HepG2 (cell line): Measurements from ENCODE around the gene FAM222B. TPM values are rescaled to one million over a fixed set of nuclear protein-coding genes. Genes with fewer than 3 reads are reported as not detected.

ENCODE experiments used
- GABPB1 ChIP-seq: IDR thresholded peaks from 2 replicates; pipeline ENCODE4 v1.6.1; 2016; ENCODE audit warnings: mild to moderate bottlenecking, missing genetic modification reagents, moderate library complexity, missing compliant biosample characterization
- IRX3 ChIP-seq: sonication (generic); formaldehyde crosslinking; IDR thresholded peaks from 2 replicates; pipeline ENCODE4 v1.8.1; 2023; ENCODE audit warnings: mild to moderate bottlenecking, low read depth, missing genetic modification reagents, borderline replicate concordance
- ISX ChIP-seq: sonication (generic); formaldehyde crosslinking; conservative IDR thresholded peaks from 2 replicates; pipeline ENCODE4 v1.5.0; 2020; ENCODE audit warnings: missing genetic modification reagents
- KLF15 ChIP-seq: sonication (generic); formaldehyde crosslinking; IDR thresholded peaks from 2 replicates; pipeline ENCODE4 v1.8.1; 2023; ENCODE audit warnings: borderline replicate concordance, mild to moderate bottlenecking, inconsistent platforms, missing genetic modification reagents, mixed read lengths
- KLF6 ChIP-seq: IDR thresholded peaks from 2 replicates; pipeline ENCODE4 v1.8.0; 2016; ENCODE audit warnings: missing biosample characterization, missing genetic modification reagents
- MAZ ChIP-seq, 2 experiments: sonication (generic) in 1 of 2; formaldehyde crosslinking in 1 of 2; IDR thresholded peaks; 2 replicates each; pipeline versions ENCODE4 v1.5.0 to v1.6.1; 2012 to 2020; ENCODE audit warnings: low read depth in 2 of 2, mild to moderate bottlenecking in 2 of 2, borderline replicate concordance in 1 of 2, improper control_type of control experiment in 1 of 2, low read length in 1 of 2, missing genetic modification reagents in 1 of 2, moderate library complexity in 1 of 2
- NFE2 ChIP-seq: sonication (generic); formaldehyde crosslinking; IDR thresholded peaks from 2 replicates; pipeline ENCODE4 v1.4.0; 2020; ENCODE audit warnings: missing genetic modification reagents
- POGZ ChIP-seq: sonication (generic); formaldehyde crosslinking; IDR thresholded peaks from 2 replicates; pipeline ENCODE4 v1.4.0; 2020; ENCODE audit warnings: mild to moderate bottlenecking, missing genetic modification reagents
- RFX5 ChIP-seq: IDR thresholded peaks from 2 replicates; pipeline ENCODE4 v1.6.1; 2011; ENCODE audit warnings: low read depth, low read length, improper control_type of control experiment
- SP140L ChIP-seq: sonication (generic); formaldehyde crosslinking; IDR thresholded peaks from 2 replicates; pipeline ENCODE4 v1.4.0; 2020; ENCODE audit warnings: missing genetic modification reagents, borderline replicate concordance
- SRSF9 ChIP-seq: fragments of 200-400 bp; formaldehyde crosslinking; IDR thresholded peaks from 2 replicates; pipeline ENCODE4 v1.6.1; 2018; ENCODE audit warnings: borderline replicate concordance, mild to moderate bottlenecking, low read depth, low read length; ENCODE audit not compliant: insufficient read depth, poor library complexity, severe bottlenecking
- SSRP1 ChIP-seq: IDR thresholded peaks from 2 replicates; pipeline ENCODE4 v1.6.1; 2016; ENCODE audit warnings: control low read depth
- TAF15 ChIP-seq: fragments of 200-400 bp; formaldehyde crosslinking; IDR thresholded peaks from one replicate; pipeline ENCODE4 v1.6.1; 2018; ENCODE audit warnings: mild to moderate bottlenecking, low read depth, low read length; ENCODE audit not compliant: poor library complexity, severe bottlenecking
- TCF7L2 ChIP-seq: IDR thresholded peaks from 2 replicates; pipeline ENCODE4 v1.6.1; 2011; ENCODE audit warnings: mild to moderate bottlenecking, low read depth, low read length, moderate library complexity
- ZNF12 ChIP-seq: sonication (generic); formaldehyde crosslinking; IDR thresholded peaks from 2 replicates; pipeline ENCODE4 v1.5.0; 2020; ENCODE audit warnings: missing genetic modification reagents
- ZNF501 ChIP-seq: sonication (generic); formaldehyde crosslinking; IDR thresholded peaks from 2 replicates; pipeline ENCODE4 v1.5.1; 2020; ENCODE audit warnings: mild to moderate bottlenecking, moderate library complexity, missing genetic modification reagents
- ZNF577 ChIP-seq: sonication (generic); formaldehyde crosslinking; IDR thresholded peaks from 2 replicates; pipeline ENCODE4 v1.4.0; 2020; ENCODE audit warnings: mild to moderate bottlenecking, low read depth, missing genetic modification reagents, borderline replicate concordance
- ZSCAN22 ChIP-seq: sonication (generic); formaldehyde crosslinking; IDR thresholded peaks from 2 replicates; pipeline ENCODE4 v1.4.0; 2020; ENCODE audit warnings: mild to moderate bottlenecking, missing genetic modification reagents
- polyA plus RNA-seq, 8 experiments: library from polyadenylated mRNA; depleted of rRNA in 3 of 8; stranded (reverse) in 7 of 8; unstranded in 1 of 8; fragments of >200 nt; fragmentation: Illumina TruSeq in 4 of 8; extraction: Trizol in 4 of 8; gene quantifications; 2 replicates each; pipeline versions ENCODE4 v1.2.1 to v1.2.3, GENCODE V29; 2011 to 2016; ENCODE audit warnings: low read depth in 4 of 8, missing spikeins in 1 of 8, mixed read lengths in 1 of 8; ENCODE audit not compliant: insufficient read depth in 1 of 8
- total RNA-seq, 5 experiments: library from RNA; depleted of rRNA; stranded (reverse); fragments of >200 nt; fragmentation: Illumina TruSeq; extraction: Trizol; gene quantifications; 2 replicates each; pipeline ENCODE4 v1.2.3, GENCODE V29; 2016; ENCODE audit warnings: low read depth in 1 of 5
- TF ChIP-seq, protein P1 (sequence below): sonication (generic); formaldehyde crosslinking; IDR thresholded peaks from 2 replicates; pipeline ENCODE4 v1.5.1; 2020; ENCODE audit warnings: missing genetic modification reagents, mild to moderate bottlenecking, borderline replicate concordance
- TF ChIP-seq, protein P2 (sequence below): sonication (generic); formaldehyde crosslinking; IDR thresholded peaks from 2 replicates; pipeline ENCODE4 v1.5.0; 2020; ENCODE audit warnings: missing genetic modification reagents
- TF ChIP-seq, protein P3 (sequence below): sonication (generic); formaldehyde crosslinking; IDR thresholded peaks from 2 replicates; pipeline ENCODE4 v1.8.0; 2023; ENCODE audit warnings: mild to moderate bottlenecking, missing genetic modification reagents
- TF ChIP-seq, protein P4 (sequence below): sonication (generic); formaldehyde crosslinking; IDR thresholded peaks from 2 replicates; pipeline ENCODE4 v1.4.0; 2020; ENCODE audit warnings: mild to moderate bottlenecking, missing genetic modification reagents

Gene FAM222B
- total and polyA plus RNA-seq, 2 of the 13 experiments (the other 11 are each of a cell fraction or from before 2014, with no cell fraction given), result 3.5 to 7.3 TPM

DNA sequence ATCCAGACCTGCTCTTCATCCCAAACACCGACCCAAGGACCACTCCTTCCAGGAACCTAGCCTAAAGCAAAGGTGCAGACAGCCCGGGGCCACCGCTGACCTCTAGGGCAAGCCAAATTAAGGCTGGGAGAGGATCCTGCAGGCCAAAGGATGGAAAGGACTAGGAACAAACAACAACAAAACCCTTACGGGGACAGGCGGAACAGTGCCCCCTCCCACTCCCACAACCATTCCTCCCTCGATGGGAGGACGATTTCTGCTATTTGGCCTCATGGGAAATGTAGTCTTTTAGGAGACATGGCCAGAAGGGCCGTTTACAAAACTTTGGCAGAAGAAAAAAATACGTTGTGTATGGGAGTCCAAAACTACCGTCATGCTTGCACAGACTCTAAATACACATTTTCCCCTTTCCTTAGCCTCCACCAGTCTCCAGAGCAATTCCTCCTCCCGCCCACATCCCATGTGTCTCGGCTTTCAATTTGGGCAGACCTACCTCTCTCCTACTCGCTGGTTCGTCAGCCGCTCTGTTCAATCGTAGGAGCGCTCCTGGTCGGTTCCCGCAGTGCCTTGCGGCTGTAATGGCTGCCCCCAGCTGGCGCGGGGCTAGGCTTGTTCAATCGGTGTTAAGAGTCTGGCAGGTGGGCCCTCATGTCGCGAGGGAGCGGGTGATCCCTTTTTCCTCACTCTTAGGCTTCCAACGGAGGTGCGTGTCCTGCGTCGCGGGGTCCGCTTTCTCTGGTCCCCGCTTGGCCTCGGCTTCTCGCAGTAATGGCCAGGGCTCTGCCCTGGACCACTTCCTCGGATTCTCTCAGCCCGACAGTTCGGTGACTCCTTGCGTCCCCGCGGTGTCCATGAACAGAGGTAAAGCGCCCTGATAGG lies 12.1 kb upstream of the FAM222B start, which contains the start of gene ERAL1 (continued):
- TF ChIP-seq, protein P1, sequence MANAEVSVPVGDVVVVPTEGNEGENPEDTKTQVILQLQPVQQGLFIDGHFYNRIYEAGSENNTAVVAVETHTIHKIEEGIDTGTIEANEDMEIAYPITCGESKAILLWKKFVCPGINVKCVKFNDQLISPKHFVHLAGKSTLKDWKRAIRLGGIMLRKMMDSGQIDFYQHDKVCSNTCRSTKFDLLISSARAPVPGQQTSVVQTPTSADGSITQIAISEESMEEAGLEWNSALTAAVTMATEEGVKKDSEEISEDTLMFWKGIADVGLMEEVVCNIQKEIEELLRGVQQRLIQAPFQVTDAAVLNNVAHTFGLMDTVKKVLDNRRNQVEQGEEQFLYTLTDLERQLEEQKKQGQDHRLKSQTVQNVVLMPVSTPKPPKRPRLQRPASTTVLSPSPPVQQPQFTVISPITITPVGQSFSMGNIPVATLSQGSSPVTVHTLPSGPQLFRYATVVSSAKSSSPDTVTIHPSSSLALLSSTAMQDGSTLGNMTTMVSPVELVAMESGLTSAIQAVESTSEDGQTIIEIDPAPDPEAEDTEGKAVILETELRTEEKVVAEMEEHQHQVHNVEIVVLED, result no peak; the same call in 1 of the 2 replicates
- peak; percentile 77; the same call in 1 of the 2 replicates for TF ChIP-seq KLF6 (CRISPR knock-in tag)
- no peak; the same call in 1 of the 2 replicates for TF ChIP-seq SP140L
- TF ChIP-seq GABPB1, result peak; percentile 73
- no peak; the same call in 1 of the 2 replicates for TF ChIP-seq ISX (CRISPR knock-in tag)
- TF ChIP-seq POGZ (CRISPR knock-in tag), result no peak
- no peak for TF ChIP-seq NFE2 (CRISPR knock-in tag)
- no peak for TF ChIP-seq ZNF12 (CRISPR knock-in tag)
- peak; percentile 66; the same call in 1 of the 2 replicates for TF ChIP-seq SSRP1 (CRISPR knock-in tag)
- TF ChIP-seq KLF15 (CRISPR knock-in tag), result no peak; the same call in 1 of the 2 replicates
- no peak for TF ChIP-seq RFX5
- TF ChIP-seq ZNF501 (CRISPR knock-in tag), result peak; percentile 68; the same call in 1 of the 2 replicates
- TF ChIP-seq, protein P2, sequence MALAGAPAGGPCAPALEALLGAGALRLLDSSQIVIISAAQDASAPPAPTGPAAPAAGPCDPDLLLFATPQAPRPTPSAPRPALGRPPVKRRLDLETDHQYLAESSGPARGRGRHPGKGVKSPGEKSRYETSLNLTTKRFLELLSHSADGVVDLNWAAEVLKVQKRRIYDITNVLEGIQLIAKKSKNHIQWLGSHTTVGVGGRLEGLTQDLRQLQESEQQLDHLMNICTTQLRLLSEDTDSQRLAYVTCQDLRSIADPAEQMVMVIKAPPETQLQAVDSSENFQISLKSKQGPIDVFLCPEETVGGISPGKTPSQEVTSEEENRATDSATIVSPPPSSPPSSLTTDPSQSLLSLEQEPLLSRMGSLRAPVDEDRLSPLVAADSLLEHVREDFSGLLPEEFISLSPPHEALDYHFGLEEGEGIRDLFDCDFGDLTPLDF (CRISPR knock-in tag), result peak; percentile 46; the same call in 1 of the 2 replicates
- TF ChIP-seq TAF15, result no peak
- TF ChIP-seq, protein P3, sequence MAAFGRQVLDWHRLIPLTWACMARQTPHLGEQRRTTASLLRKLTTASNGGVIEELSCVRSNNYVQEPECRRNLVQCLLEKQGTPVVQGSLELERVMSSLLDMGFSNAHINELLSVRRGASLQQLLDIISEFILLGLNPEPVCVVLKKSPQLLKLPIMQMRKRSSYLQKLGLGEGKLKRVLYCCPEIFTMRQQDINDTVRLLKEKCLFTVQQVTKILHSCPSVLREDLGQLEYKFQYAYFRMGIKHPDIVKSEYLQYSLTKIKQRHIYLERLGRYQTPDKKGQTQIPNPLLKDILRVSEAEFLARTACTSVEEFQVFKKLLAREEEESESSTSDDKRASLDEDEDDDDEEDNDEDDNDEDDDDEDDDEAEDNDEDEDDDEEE, result no peak
- no peak for TF ChIP-seq SRSF9
- TF ChIP-seq ZSCAN22 (CRISPR knock-in tag), result no peak
- TF ChIP-seq ZNF577 (CRISPR knock-in tag), result no peak
- TF ChIP-seq IRX3 (CRISPR knock-in tag), result no peak
- no peak for TF ChIP-seq TCF7L2
- 0 out of 2 replicates have a peak, but pooled peaks have one; percentile 24 for TF ChIP-seq MAZ (IDR thresholded peaks at IDR 0.05; ENCODE audit: borderline replicate concordance, low read depth, low read length)
- peak; percentile 73 for TF ChIP-seq MAZ (CRISPR knock-in tag; IDR thresholded peaks at IDR 0.05; ENCODE audit: low read depth)
- TF ChIP-seq, protein P4, sequence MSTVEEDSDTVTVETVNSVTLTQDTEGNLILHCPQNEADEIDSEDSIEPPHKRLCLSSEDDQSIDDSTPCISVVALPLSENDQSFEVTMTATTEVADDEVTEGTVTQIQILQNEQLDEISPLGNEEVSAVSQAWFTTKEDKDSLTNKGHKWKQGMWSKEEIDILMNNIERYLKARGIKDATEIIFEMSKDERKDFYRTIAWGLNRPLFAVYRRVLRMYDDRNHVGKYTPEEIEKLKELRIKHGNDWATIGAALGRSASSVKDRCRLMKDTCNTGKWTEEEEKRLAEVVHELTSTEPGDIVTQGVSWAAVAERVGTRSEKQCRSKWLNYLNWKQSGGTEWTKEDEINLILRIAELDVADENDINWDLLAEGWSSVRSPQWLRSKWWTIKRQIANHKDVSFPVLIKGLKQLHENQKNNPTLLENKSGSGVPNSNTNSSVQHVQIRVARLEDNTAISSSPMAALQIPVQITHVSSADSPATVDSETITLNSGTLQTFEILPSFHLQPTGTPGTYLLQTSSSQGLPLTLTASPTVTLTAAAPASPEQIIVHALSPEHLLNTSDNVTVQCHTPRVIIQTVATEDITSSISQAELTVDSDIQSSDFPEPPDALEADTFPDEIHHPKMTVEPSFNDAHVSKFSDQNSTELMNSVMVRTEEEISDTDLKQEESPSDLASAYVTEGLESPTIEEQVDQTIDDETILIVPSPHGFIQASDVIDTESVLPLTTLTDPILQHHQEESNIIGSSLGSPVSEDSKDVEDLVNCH (CRISPR knock-in tag), result no peak
